Stimulated activated CD8-positive, alpha-beta memory T cell treated with anti-CD3 and anti-CD28 coated beads, Interleukin-12 subunit alpha, Interleukin-12 subunit beta, amount 100 ng/mL, for 1 hour (primary cell): ENCODE data around the gene FBXO46.

Experiments used
- DNase-seq: peaks from one replicate; pipeline ENCODE4 v3.0.0-alpha.2; 2020; ENCODE audit warnings: low read depth

Gene FBXO46, protein sequence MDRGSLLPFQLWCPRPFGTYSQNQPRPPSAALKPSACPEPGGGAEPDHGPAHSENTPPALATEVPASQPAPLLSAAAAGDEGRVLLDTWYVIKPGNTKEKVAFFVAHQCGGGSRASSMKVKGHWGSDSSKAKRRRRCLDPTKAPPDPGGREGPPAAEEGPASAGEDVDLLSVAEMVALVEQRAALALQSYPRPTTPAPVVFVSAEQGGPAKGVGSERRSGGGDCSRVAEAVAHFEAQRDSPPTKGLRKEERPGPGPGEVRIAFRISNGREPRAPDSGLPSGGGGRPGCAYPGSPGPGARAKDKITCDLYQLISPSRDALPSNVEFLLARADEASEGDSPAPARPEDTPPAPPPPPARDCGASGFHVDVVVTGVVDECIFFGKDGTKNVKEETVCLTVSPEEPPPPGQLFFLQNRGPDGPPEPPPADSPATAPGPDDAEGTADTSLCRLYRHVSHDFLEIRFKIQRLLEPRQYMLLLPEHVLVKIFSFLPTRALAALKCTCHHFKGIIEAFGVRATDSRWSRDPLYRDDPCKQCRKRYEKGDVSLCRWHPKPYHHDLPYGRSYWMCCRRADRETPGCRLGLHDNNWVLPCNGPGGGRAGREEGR

DNA sequence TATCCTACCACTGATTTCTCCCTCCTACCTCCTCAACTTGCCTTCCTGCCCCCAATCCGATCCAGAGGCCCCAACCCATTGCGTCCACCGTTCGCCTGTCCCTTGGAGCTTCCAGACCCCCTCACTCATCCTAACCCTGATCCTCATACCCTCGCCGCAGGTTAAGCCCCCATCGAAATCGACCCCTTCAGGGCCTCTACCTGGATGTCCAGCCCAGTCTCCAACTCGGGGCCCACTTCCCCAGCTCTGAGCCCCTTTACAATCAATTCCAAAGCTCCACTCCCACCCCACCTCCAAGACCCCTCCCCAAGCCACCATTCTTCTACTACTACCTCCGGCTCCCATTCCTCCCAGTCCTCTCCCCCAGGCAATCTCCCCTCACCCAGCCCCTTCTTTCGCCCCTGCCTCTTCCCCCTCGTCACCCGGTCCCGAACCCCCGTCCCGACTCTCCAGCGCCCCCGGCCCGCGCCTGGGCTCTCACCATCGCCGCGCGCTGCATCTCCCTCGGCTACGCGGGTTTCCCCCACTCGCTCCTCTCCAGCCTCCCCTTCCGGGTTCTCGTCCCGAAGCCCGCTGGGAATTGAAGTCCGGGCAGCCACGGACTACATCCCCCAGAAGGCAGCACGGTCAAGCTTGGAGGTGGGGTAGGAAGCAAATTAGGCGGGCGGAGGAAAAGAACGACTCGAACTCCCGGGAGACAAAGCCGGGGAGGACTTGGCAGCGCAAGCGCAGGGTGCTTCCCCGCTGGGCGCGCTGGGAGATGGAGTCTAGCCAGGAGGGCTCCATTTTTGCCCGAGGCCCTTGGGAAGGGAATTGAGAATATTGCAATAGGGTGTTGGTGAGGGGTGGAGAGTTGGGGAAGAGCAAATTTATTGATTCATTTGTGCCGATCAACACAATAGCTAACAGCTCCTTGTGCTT is at the start of gene FBXO46:
Gene FBXO46 (minus strand): TSS at position 529 of the 921 bp plus-strand sequence. CDS start 17,401 bp downstream, outside the sequence.
- DNase-seq, result peak; percentile 85

DNA sequence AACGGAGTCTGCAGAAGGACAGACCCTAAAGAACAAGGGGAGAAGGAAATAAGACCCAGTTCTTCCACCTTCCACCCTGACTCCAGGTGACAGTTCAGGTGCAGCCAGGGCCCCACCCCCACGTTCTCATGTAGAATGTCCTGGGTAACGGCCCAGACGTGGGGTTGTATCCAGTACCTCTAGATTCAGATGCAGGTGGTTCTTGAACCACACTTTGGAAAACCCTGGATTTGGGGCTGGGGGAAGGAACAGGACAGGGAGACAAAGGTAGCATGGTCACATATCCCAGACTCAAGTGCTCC is 49.4 kb upstream of the FBXO46 start:
- DNase-seq, result no peak

DNA sequence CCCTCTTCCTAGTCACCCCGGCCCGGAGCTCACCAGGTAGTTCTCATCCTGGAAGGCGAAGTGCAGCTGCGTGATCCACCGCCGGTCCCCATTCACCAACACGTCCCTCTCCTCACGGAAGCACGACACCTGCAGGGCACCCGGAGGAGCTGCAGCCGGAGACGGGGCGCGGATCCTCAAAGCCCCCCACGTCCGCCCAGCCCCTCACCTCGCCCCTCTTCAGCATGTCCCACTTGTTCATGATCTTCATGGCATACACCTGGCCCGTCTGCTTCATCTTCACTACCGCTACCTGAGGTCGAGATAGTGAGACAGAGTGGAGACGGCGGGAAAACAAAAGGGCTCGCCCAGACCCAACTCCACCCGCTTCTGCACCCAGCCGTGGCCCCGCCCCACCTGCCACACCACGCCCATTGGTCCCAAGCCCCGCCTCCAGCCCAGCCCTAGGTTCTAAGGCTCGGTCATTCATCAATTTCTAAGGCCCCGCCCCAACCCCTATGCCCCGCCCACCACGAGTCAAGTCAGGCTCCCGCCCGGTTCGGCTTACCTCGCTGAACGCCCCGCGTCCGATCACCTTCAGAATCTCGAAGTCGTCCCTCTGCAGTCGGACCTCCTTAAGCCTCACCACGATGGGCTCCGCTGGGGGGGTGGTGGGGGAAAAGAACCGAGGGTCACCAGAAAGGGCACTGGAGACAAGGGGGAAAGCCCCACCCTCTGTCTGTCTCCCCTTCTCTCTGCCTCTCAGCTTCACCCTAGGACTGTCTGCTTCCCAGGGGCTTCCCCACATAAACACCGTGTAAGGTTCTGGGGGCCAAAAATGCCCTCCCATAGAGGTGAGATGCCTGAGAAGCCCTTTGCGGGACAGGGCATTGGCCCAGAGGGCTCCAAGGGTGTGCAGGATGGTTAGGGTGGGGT is 48.8 kb upstream of the FBXO46 start:
- DNase-seq, result peak; percentile 50

DNA sequence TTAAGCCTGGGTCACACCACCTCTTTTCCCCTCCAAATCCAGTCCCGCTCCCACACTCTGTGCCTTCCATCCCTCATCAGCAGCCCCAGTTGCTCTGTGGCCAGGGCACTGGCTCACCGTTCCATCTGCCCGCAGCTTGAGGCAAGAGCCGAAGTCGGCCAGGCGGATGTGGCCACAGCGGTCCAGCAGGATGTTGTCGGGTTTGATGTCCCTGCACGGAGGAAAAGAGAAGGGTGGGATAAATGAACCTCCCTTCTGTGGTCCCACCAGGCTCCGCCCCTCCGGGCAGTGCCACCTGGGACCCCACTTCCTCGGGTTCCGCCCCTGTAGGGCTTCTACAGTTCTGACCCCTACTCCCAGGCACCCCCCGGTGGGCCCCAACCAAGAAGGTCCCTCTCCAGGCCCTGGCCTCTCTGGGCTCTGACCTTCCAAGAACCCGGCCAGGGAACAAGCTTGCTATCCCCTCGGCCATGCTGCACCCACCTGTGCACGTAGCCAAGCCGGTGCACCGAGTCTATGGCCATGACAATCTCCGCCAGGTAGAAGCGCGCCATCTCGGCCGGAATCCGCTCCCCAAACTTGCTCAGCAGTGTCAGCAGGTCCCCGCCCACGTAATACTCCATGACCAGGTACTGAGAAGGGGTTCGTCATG is 47.4 kb upstream of the FBXO46 start:
- DNase-seq, result no peak

DNA sequence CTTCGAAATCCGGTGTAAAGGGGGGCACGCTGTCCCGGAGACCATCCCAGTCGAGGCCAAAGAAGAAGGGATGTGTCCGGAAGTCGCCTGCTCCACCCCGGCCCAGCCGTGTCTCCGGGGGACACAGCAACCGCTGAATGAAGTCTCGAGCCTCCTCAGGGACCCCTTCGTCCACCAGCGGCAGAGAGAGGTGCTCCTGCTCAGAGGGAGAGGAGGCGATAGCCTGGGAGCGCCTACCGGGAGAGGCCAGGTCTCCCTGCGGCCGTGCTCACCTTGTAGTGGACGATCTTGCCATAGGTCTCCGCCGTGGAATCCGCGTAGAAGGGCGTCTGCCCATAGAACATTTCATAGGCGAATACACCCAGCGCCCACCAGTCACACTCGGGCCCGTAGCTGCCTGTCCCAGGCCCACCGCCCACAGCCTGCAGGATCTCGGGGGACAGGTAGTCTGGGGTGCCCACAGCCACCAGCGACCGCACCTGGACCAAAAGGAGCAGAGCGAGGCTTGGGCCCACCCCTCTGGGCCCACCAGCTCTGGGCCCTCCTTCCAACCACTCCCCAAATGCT is 46.8 kb upstream of the FBXO46 start:
- DNase-seq, result no peak

DNA sequence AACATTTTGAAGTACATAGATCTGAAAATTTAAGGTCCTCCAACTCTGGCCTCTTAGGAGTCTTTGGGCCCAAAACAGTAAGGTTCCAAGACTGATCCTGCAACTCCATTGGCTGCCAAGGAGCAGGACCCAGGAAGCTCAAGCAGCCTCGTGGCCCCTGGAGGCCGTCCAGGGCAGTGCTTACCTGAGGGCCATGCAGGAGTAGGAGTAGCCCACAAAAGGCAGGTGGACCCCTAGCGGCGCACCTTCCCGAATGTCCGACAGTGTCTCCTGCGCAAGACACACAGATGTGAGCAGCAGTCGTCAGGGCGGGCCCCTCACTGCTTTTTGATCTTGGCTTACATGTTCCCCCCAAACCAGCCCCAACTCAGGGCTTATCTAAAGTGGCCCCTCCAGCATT is 44.1 kb upstream of the FBXO46 start:
- DNase-seq, result no peak

DNA sequence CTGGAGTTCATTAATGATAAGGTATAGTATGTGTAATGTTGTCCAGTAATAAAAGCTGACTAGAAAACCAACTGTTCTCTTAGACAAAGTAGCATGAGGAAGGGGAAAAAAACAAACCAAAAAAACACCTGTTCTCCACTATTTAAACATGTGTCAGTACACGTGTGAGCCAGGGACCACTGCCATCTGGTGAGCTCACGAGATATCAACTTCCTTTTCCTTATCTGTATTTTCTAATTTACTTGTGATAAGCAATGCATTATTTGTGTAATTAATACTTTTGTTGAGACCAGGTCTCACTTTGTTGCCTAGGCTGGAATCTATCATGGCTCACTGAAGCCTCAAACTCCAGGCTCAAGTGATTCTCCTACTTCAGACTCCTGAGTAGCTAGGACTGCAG is 42.7 kb upstream of the FBXO46 start:
- DNase-seq, result no peak

DNA sequence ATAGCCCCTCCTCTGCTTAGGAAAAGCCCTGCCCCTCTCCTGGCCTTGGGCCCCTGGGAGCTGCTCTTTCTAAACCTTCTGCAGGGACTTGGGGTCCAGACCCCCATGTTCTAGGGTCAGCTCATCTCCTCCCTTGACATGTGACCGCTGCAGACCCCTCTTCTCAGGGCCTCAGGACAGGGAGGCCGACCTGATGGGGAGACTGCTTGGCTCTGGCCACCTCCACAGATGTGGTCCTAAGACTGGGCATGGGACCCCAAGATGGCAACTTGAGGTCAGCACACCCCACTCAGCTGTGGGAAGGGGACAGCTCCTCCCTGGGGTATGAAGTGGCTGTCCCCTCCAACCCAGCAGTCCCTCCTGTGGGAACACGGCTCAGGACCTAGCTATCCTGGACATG is 42.2 kb upstream of the FBXO46 start:
- DNase-seq, result no peak

DNA sequence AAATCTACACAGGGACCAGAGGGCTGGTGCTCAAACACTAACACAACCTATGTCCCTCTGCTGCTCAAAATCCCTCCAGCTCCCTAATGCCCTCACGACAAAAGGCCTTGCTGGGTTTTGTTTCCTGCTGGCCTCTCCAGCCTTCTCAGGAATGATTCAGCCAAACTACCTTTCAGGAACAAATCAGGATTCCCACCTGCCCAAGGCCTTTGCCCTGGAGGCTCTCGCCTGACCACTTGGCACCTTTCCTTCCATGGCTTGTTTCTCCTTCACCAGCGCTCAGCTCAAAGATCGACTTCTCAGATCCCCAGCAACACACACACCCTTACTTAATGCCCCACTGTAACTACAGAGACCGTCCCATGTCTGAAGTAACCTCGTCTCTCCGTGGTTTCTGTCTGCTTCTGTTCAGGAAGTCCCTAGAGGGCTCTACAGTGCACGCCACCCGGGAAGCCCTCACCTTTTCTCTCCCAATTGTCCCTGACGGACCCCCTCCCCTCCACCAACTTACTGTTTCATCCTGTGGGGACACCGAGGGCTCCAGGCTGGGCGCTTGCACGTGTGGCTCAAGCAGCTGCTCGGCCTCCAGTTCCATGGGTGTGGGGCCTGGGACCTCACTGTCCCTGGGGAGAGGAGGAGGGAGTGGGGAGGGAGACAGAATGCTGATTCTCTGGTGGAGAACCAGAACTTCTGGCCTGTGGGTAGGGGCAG is 41.6 kb upstream of the FBXO46 start:
- DNase-seq, result no peak

DNA sequence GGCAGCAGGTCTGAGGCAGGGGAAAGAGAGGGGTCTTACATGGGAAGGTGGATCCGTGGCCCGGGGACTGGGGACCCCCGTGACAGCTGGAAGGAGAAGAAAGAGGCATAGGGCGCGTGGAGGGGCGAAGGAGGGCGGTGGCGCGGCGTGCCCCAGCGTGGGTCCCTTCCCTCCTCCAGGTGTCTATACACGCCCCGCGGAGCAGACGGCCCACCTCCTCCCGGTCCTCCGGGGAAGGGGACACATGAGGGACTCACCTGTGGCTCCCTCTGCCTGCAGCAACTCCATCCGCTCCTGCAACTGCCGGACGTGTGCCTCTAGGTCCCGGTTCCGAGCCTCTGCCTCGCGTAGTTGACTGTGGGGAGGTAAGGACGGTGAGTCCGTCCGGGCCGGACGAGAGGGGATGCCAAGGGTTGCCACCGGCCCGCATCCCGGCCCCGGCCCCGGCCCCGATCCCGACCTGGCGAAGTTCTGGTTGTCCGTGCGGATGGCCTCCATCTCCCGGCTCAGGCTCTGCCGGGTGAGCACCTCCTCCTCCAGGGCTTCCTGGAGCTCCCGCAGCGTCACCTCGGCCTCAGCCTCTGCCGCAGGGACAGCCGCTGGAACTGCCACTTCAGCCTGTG is 40.7 kb upstream of the FBXO46 start:
- no peak for DNase-seq

DNA sequence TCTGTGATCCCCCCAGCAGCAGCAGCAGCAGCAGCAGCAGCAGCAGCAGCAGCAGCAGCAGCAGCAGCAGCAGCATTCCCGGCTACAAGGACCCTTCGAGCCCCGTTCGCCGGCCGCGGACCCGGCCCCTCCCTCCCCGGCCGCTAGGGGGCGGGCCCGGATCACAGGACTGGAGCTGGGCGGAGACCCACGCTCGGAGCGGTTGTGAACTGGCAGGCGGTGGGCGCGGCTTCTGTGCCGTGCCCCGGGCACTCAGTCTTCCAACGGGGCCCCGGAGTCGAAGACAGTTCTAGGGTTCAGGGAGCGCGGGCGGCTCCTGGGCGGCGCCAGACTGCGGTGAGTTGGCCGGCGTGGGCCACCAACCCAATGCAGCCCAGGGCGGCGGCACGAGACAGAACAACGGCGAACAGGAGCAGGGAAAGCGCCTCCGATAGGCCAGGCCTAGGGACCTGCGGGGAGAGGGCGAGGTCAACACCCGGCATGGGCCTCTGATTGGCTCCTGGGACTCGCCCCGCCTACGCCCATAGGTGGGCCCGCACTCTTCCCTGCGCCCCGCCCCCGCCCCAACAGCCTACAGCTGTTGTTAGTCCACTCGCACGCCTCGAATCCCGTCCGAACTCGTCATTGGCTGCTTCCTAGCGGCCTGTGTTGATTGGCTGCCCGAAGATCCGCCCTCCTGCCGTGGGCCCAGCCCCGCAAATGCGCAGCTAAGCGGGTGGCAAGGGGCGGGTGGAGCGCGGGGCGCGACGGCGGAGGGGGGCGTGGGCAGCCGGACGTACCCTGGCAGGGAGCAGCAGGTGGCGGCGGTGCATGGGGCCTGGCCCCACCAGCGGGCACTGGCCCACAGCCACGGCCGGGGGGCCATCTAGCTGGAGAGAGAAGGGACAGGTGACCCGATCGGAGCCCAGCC is 39.8 kb upstream of the FBXO46 start:
- peak; percentile 85 for DNase-seq

DNA sequence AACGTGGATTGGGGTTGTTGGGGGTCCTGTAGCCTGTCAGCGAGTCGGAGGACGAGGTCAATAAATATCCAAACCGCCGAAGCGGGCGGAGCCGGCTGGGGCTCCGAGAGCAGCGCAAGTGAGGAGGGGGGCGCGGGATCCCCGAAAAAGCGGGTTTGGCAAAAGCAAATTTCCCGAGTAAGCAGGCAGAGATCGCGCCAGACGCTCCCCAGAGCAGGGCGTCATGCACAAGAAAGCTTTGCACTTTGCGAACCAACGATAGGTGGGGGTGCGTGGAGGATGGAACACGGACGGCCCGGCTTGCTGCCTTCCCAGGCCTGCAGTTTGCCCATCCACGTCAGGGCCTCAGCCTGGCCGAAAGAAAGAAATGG is 39.1 kb upstream of the FBXO46 start:
- peak; percentile 38 for DNase-seq

DNA sequence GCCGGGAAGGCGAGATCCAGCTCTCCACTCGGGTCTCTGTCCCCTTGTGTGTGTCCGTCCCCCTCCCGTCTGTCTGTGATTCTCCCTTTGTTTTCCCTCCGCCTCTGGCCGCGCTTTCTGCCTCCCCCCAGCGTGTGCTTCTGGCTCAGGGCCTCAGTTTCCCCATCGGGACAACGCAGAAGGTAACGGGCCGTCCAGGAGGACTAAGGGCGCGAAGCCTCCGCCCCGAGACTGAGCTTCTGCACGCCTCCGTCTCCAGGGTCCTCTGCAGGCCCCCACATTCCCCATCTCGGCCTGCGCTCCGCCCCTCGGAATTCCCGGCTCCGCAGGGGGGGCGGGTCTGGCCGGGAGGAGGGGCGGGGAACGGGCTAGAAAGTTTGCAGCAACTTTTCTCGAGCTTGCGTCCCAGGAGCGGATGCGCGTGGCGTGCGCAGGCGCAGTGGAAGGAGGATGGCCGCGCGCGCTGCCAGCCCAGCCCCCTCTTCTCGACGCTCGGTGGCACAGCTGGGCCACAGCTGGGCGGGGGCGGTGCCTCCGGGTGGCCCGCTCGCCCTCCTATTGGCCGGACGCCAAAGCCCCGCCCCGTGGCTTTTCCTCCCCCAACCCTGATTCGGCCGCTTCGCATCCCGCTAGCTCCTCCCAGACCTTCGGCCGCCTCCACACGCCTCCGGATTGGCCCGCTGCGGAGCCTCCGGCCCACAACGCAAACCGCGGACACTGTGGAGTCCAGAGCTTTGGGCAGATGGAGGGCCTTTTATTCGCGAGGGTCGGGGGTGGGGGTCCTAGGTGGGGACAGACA is 38.5 kb upstream of the FBXO46 start, which contains the start of gene SIX5:
Gene SIX5 (minus strand): TSS at position 269 of the 799 bp plus-strand sequence. CDS start 408 bp downstream, outside the sequence.
- peak; percentile 86 for DNase-seq

DNA sequence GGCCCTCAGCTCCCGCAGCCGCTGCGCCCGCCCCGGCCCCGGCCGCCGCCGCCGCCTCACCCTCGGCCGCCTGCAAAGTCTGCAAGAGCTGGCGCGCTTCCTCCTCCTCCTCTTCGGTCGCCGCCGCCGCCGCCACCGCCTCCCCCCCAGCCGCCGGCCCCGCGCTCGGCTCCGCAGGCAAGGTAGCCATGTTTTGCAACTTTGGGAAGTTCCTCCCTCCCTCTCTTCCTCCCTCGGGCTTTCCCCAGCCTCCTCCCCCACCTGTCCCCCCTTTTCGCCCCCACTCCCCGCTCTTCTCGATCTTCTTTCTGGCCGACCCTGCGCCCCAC is 37.9 kb upstream of the FBXO46 start:
- DNase-seq, result no peak

DNA sequence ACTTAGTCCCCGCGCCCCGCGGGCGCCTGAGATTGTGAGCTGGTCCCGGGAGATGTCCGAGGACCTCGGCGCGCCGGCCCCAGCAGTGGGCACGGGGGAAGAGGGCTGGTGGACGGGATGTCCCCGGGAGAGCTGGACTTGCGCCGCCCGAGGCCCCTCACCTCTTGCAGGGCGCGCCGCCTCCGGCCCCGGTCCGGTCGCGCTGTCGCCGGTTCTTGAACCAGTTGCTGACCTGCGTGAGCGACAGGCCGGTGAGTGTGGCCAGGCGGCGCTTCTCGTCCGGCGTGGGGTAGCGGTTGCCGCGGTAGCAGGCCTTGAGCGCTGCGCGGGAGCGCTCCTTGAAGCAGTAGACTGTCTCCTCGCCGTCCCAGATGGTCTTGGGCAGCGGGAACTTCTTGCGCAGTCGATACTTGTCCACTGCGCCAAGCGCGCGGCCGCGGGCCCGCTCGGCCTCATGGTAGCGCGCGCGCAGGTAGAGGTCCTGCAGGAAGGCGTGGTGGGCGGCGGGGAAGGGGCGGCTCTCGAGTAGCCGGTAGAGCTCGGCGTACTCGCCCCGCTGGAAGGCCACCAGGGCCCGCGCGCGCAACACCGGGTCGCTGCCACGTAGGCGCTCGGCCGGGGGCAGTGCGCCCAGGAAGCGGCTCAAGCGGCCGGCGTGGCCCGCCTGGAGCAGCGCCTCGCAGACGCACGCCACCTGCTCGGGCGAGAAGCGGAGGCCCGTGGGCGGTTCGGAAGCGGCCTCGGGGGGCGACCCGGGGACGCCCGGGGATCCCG is 37.4 kb upstream of the FBXO46 start:
- DNase-seq, result no peak

DNA sequence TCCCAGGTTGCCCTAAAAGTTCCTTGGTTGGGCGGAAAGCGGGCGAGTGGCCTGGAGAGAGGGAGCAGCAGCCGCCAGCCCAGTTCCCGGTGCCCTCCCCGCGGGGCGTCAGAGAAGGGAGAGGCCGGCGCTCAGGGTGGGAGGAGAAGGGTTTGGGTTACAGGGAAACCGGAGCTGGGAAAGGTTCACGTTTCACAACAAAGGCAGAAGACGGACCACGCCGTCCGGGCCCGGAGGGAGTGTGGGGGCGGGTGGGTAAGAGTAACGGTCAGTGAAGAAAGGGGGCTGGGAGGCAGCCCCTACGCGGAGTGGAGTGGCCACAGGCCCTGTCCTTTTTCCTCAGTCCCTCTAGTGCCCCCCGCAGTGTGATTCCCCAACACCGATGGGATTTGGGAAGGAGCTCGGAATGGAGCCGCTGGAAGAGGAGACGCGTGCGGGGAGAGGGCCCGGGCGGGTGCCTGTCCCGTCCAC is 36.7 kb upstream of the FBXO46 start:
- DNase-seq, result no peak

DNA sequence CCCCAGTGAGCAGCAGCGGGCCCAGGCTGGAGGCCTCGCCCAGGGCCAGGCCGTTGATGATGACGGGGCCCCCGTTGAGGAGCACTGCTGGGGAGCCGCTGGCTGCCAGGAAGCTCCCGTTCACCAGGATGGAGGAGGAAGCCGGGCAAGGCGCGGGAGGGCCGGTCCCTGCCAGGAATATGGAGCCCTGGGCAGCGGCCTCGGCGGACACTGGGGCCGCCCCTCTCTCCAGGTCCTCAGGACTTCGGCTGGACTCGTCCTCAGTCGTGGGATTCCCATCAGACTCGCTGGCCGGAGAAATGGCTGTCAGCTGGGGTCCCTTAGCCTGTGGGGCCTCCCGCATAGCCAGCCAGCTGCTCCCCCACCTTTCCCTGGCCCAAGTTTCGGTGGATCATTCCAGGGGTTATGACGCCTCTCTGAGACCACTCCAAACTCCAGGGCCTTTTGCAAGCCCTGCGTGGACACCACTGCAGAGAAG is 36.2 kb upstream of the FBXO46 start:
- DNase-seq, result no peak
